Esophagus (tissue), 2 donors: Measurements from ENCODE around the gene TBC1D2B. TPM values are rescaled to one million over a fixed set of nuclear protein-coding genes. Genes with fewer than 3 reads are reported as not detected.
"Not testable (repeated sequence)": the region's sequence is repeated elsewhere in the genome, so short reads cannot be mapped to it uniquely, and the experiment has no call there.

ENCODE experiments used
- H3K27ac ChIP-seq, 2 donors: one replicate each; pipeline ENCODE4 v1.5.1; 2013; ENCODE audit warnings: low read depth in 2 of 2, mild to moderate bottlenecking in 2 of 2, inconsistent platforms in 1 of 2, low read length in 1 of 2, moderate library complexity in 1 of 2
- H3K27me3 ChIP-seq, 2 donors: one replicate each; pipeline ENCODE4 v1.6.1; 2013; ENCODE audit warnings: low read length in 2 of 2, control low read depth in 1 of 2, mild to moderate bottlenecking in 1 of 2; ENCODE audit not compliant: insufficient read depth in 2 of 2, control insufficient read depth in 1 of 2
- H3K36me3 ChIP-seq, 2 donors: one replicate each; pipeline ENCODE4 v1.6.1; 2013; ENCODE audit warnings: low read length in 1 of 2; ENCODE audit not compliant: control insufficient read depth in 2 of 2, insufficient read depth in 2 of 2
- H3K4me1 ChIP-seq, 2 donors: one replicate each; pipeline ENCODE4 v1.6.1; 2013; ENCODE audit warnings: low read length in 1 of 2; ENCODE audit not compliant: control insufficient read depth in 2 of 2, insufficient read depth in 2 of 2
- H3K4me3 ChIP-seq, 2 donors: one replicate each; pipeline ENCODE4 v1.5.1; 2013; ENCODE audit warnings: low read length in 2 of 2, mild to moderate bottlenecking in 2 of 2, low read depth in 1 of 2, moderate library complexity in 1 of 2
- H3K9me3 ChIP-seq, 2 donors: one replicate each; pipeline ENCODE4 v1.6.1; 2013; ENCODE audit warnings: mild to moderate bottlenecking in 2 of 2, low read depth in 1 of 2, low read length in 1 of 2, moderate library complexity in 1 of 2; ENCODE audit not compliant: control insufficient read depth in 2 of 2, insufficient read depth in 1 of 2
- WGBS, 2 donors: extraction: QIAGEN DNeasy Blood & Tissue Kit; methylation state at CpG; one replicate each; pipeline ENCODE4 v1.1.7; 2013; 5-methylcytosine and 5-hydroxymethylcytosine counted together
- polyA plus RNA-seq, 2 donors: library from polyadenylated mRNA; stranded (reverse); fragments of 200-250 nt; gene quantifications; one replicate each; pipeline ENCODE4 v1.2.3, GENCODE V29; 2013
- donor health status: healthy with polysubstance abuse.
- donor health status: Bipolar disorder and iron deficiency.

The TBC1D2B gene
- polyA plus RNA-seq, 2 donors: 5.1 to 7.0 TPM

DNA sequence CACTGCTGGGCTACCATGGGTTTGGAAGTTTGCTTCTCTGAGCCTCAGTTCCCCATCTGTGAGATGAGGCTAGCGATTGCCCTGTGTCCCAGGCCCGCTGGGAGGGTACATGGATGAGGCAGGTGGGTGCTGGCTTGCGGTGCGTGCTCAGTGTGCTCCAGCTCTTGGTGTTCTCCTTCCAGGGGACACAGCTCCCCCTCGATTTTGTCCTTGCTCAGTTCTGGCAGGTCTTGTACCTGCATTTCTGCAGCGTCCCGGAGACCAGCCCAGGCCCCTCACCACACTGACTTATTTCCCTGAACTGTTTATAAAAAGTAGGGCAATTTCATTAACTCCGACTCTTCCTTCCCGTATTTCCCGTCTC lies 95.4 kb downstream of the TBC1D2B start:
- Histone ChIP-seq H3K27ac (no peak overlapping the region), H3K36me3 (no peaks in the 10 kb centered on the region), H3K9me3 (no peaks in the 10 kb centered on the region), H3K4me1 (peaks cover 0 to 10% of the 10 kb centered on the region in 2 donors), H3K27me3 (no peaks in the 10 kb centered on the region), H3K4me3 (no peak overlapping the region)
- 81 to 87% methylated on average over 9 to 10 of the region's 10 CpGs for WGBS, 2 donors

DNA sequence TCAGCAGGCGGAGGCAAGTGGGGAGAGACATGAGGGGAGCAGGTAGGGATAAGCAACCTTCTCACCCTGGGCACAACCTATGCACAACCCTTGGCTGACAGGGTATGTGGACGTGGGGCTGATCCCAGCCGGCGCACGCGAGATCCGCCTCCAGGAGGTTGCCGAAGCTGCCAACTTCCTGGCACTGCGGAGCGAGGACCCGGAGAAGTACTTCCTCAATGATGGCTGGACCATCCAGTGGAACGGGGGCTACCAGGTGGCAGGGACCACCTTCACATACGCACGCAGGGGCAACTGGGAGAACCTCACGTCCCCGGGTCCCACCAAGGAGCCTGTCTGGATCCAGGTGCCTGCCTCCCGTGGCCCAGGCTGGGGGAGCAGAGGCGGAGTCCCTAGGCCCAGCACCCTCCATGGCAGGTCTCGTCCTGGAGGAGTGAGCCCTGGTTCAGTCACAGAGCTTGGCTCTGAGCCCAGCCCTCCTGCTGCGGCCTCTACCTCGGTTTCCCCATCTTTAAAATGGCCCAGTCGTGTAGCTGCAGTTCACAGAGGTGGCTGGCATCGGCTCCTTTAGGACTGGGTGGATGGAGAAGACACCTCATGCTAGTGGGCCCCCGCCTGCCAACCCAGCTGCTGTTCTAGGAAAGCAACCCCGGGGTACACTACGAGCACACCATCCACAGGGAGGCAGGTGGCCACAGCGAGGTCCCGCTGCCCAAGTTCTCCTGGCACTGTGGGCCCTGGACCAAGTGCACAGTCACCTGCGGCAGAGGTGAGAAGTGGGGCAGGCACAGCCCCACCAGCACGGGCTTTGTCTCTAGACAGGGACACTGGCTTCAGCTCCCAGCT lies 96.0 kb downstream of the TBC1D2B start:
- no peaks in the 10 kb centered on the region for H3K27me3 ChIP-seq
- H3K27ac ChIP-seq: no peak overlapping the region
- H3K36me3 ChIP-seq: no peaks in the 10 kb centered on the region
- H3K4me1 ChIP-seq: peaks cover 0 to 8% of the 10 kb centered on the region in 2 donors
- no peaks in the 10 kb centered on the region for H3K9me3 ChIP-seq
- WGBS, 2 donors: 81 to 83% methylated on average over 28 to 30 of the region's 30 CpGs
- no peak overlapping the region for H3K4me3 ChIP-seq

DNA sequence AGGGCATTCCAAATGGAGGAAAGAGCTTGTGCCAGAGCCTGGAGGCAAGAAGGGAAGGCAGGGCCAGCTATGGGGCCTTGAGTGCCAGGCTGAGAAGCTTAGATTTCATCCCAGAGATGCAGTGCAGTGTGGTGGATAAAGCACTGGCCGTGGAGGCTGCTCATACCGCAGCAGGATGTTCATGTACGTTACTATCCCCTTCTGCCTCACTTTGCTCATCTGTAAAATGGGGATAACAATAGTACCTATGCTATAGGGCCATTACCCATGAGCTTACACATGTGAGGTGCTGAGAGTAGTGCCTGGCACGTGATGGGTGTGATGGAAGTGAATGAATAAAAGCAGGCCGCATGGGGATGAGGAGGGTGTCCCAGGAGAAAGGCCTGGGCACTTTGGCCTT lies 96.8 kb downstream of the TBC1D2B start:
- H3K4me3 ChIP-seq, H3K27ac ChIP-seq, H3K9me3 ChIP-seq, H3K27me3 ChIP-seq, H3K4me1 ChIP-seq, H3K36me3 ChIP-seq: not testable (repeated sequence)
- 89 to 95% methylated on average over 4 of the region's 5 CpGs for WGBS, 2 donors

DNA sequence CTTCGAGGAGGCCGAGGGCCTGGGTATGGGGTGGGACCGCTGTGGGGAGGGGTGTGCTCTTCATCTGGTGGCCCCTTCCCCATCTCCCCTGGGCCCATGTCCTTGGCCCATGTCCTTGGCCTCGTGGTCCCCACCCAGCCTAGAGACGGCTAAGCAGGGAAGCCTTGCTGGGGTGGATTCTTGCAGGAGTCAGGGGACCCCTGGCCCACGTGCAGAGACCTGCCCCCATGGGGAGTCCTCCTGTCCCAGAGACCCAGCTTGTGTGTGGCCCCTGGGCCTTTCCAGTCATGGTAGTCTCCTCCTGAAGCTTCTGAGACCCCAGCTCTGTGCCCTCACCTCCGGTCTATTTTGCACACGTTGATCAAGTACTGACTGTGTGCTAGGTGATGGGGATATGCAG lies 97.4 kb downstream of the TBC1D2B start:
- Histone ChIP-seq H3K4me3 (no peak overlapping the region), H3K27me3 (no peaks in the 10 kb centered on the region), H3K27ac (no peak overlapping the region), H3K4me1 (peaks cover 0 to 14% of the 10 kb centered on the region in 2 donors), H3K9me3 (no peaks in the 10 kb centered on the region), H3K36me3 (no peaks in the 10 kb centered on the region)
- 83 to 88% methylated on average over 8 of the region's 8 CpGs for WGBS, 2 donors

DNA sequence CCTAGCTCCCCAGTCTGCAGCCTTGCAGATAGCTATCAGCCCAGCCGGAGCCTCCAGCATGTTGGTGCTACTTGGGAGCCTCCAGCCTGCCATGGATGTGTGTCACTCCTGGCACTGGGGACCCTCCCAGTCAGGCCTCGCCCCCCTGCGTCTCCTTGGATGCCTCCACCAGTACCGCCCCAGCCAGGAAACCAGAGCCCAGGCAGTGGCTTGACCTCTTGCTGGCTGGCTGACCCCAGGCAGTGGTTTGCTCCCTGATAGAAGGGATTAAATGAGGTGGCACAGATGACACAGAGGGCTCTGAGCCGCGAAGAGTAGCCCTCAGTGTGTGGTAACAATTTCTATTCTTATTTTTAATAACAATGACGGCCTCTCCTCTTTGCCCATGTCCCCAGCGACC lies 98.4 kb downstream of the TBC1D2B start:
- H3K4me3 ChIP-seq, H3K27me3 ChIP-seq, H3K36me3 ChIP-seq, H3K27ac ChIP-seq, H3K9me3 ChIP-seq: not testable (repeated sequence)
- H3K4me1 ChIP-seq: peaks cover 0 to 17% of the 10 kb centered on the region in 2 donors
- 79 to 84% methylated on average over 7 of the region's 8 CpGs for WGBS, 2 donors

DNA sequence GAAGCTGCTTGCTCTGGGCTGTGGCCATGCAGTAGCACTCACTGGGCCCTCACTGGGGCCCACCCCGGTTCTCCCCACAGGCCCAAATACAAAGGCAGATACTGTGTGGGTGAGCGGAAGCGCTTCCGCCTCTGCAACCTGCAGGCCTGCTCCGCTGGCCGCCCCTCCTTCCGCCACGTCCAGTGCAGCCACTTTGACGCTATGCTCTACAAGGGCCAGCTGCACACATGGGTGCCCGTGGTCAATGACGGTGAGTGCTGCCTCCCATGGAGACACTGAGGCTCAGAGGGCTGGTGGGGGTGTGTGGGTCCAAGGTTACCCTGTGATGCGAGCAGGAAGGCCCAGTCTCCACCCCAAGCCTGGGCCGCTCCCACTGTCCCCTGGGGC lies 98.8 kb downstream of the TBC1D2B start:
- H3K9me3 ChIP-seq, H3K36me3 ChIP-seq, H3K27me3 ChIP-seq, H3K4me3 ChIP-seq, H3K27ac ChIP-seq: not testable (repeated sequence)
- WGBS, 2 donors: 85% methylated on average over 13 of the region's 13 CpGs; no CpG with 5 or more reads in 1 of the 2 donors
- peaks cover 0 to 13% of the 10 kb centered on the region in 2 donors for H3K4me1 ChIP-seq

DNA sequence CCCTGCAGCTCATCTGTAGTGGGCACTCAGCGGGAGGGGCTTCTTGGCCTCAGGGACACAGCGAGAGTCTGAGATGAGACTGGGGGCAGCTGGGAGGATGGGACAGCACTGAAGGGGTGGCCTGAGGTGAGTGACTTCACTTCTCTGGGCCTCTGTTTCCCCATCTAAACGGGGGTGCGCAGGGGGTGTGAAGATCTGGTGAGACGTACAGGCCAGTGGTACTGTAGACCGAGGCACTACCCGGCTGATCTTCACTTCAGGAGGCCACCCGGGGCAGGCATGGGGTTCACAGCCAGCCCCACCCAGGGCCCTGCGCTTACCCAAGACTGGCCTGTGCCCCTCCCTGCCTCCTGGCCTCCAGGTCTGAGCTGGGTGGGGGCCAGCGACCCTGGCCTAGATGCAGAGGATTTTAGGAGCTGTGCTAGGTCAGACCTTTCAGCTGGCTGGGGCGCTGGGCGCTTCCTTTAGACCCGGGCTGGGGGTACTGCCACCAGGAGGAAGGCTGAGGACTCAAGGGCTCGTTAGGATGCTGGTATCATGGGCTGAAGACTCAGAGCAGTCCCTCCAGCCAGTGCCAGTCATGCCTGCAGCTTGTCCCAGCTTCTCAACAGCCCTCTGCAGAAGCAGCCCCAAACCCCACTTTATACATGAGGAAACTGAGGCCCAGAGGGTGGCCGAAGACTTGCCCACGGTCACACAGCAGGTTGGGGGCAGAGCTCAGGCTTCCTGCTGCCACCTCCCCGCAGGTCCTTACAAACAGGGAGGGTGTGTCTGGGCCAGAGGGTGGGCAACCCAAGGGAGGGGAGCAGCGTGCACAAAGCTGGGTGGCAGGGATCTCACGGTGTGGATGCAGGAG lies 99.4 kb downstream of the TBC1D2B start:
- not testable (repeated sequence) for H3K27me3 ChIP-seq, H3K36me3 ChIP-seq, H3K9me3 ChIP-seq, H3K27ac ChIP-seq, H3K4me3 ChIP-seq
- WGBS, 2 donors: 87 to 89% methylated on average over 18 of the region's 19 CpGs
- peaks cover 0 to 12% of the 10 kb centered on the region in 2 donors for H3K4me1 ChIP-seq

DNA sequence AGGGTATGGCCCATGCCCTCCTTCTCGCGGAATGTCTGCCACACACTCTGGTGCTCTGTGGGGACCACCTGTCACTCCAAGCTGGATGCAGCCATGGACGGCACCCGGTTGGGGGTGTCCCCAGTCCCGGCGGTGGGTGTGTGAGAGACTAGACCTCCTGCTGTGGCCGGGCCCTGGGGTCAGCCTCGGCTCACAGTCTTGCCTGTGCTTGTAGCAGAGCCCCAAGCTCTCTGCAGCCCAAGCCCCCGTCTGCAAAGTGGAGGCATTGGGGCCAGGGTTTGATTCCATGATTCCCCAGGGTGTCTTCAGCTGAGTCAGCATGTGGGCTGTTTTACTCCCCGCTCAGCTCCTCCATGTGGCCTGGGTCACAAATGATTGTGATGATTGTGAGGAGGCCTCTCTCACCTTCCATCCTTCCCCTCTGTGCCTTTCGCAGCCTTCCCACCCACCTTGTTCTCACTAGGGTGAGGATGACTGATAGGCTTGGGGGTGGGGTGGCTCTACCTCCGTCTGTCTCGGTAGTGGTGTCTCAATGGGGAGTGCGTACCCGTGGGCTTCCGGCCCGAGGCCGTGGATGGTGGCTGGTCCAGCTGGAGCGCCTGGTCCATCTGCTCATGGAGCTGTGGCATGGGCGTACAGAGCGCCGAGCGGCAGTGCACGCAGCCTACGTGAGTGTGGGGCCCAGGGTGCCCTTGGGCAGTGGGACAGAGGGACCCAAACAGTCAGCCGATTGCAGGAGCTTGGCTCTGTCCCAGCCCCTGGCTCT lies 100.6 kb downstream of the TBC1D2B start:
- H3K27me3 ChIP-seq, H3K36me3 ChIP-seq, H3K27ac ChIP-seq, H3K9me3 ChIP-seq, H3K4me3 ChIP-seq: not testable (repeated sequence)
- WGBS, 2 donors: 84 to 86% methylated on average over 24 to 26 of the region's 26 CpGs
- H3K4me1 ChIP-seq: peaks cover 0 to 16% of the 10 kb centered on the region in 2 donors

DNA sequence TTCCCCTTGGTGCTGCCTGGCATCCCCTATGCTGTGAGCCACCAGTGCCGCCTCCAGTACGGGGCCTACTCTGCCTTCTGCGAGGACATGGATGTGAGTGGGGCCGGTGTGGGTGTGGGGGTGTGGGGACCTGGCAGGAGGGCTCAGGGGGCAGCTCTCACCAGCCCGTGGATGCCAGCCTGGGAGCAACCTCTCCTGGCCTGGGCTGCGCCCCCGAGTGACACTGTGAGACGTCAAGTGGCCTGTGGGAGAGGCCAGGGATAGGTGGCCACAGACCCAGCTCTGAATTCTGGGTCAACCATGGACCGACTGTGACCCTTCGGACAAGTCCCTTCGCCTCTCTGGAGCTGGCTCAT lies 101.4 kb downstream of the TBC1D2B start:
- H3K4me3 ChIP-seq, H3K9me3 ChIP-seq, H3K36me3 ChIP-seq, H3K27ac ChIP-seq, H3K27me3 ChIP-seq: not testable (repeated sequence)
- H3K4me1 ChIP-seq: peaks cover 0 to 20% of the 10 kb centered on the region in 2 donors
- WGBS, 2 donors: 94 to 95% methylated on average over 9 to 11 of the region's 11 CpGs
